ENCODE data around the gene AKNAD1.
"Not testable (repeated sequence)": the region's sequence is repeated elsewhere in the genome, so short reads cannot be mapped to it uniquely, and the experiment has no call there.

Gene AKNAD1

GRCh38 chr1:108785264-108785663 is 71.6 kb downstream of the AKNAD1 start:
- no peak for DNase-seq

- DNase-seq = not testable (repeated sequence)
Observed at GRCh38 chr1:108781575-108781944, 75.3 kb downstream of the AKNAD1 start.

- DNase-seq = no peak
Observed at GRCh38 chr1:108780937-108781574, 75.8 kb downstream of the AKNAD1 start.

- DNase-seq = no peak
Observed at GRCh38 chr1:108779455-108779854, 77.4 kb downstream of the AKNAD1 start.

GRCh38 chr1:108777839-108778238 is 79.1 kb downstream of the AKNAD1 start:
- DNase-seq = no peak

GRCh38 chr1:108767708-108768107 is 89.2 kb downstream of the AKNAD1 start:
- no peak for DNase-seq

- DNase-seq = no peak
Observed at GRCh38 chr1:108767115-108767514, 89.8 kb downstream of the AKNAD1 start.
